GM20431 (cell line): ENCODE measurements around the gene RWDD4.

ENCODE experiments used
- in situ Hi-C: fragments of 300-500 bp; cut with MseI, MboI; formaldehyde crosslinking; loops from one replicate; pipeline ENCODE4 v1.15.0; 2020; ENCODE audit warnings: low sequenced_read_pairs; ENCODE audit not compliant: unreplicated experiment

The RWDD4 gene

DNA sequence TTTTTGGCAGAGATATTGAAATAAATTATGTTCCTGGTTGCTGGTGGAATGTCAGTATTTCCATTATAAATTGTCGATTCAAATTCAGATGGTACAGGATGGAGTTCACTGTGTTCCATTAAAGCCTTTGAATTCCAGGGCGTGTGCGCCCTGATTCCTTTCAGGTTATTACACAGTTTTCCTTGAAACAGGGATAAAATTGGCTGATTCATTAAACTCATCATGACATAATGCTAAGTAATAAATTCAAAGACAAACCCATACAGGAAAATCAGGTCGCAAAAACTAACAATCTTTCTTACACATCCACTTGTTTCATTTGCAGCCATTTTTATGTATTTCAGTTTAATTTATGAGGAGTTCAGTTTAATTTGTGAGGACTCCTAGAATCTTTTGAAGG, 51.1 kb downstream of the RWDD4 start:
- in situ Hi-C loops = no loop called here

DNA sequence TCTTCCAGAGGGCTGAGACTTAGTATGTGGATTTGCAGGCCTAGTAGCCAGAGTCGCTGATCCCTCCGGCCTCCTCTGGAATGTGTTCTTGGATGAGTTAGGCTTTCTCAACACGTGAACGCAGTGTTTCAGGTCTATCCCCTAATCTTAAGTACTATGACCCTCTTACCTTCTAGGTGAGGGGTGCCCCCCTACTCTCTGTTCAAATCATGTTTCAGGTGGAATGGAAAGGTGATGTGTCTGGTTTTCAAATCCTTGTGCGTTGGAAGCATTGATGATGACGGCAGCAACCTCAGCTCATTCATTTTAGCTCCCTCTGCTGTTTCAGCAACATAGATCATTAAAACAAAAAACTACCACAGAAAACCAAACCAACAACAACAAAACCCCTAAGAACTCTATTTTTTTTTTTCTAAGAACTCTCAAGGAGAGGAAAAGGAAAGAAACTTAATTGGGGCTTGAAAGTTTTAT, 56.4 kb downstream of the RWDD4 start:
- in situ Hi-C loops = no loop called here

DNA sequence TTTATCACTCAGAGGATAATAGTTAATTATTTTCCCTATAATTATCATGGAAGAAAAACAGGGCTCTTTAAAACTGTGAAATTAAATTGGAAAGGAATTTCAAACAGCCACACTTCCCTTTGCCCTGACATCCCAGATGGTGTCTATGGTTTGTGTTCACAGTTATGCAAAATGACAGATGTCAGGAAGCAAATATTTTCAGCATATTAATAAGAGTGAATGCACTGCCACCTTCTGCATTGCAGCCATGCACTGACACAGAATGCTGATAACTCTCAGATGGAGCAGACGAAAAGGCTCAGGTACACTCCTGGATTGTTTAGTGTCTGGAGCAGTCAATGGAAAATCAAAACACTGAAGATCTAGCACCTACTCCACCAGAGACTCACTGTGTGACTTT, 57.6 kb downstream of the RWDD4 start:
- in situ Hi-C loops = no loop called here

DNA sequence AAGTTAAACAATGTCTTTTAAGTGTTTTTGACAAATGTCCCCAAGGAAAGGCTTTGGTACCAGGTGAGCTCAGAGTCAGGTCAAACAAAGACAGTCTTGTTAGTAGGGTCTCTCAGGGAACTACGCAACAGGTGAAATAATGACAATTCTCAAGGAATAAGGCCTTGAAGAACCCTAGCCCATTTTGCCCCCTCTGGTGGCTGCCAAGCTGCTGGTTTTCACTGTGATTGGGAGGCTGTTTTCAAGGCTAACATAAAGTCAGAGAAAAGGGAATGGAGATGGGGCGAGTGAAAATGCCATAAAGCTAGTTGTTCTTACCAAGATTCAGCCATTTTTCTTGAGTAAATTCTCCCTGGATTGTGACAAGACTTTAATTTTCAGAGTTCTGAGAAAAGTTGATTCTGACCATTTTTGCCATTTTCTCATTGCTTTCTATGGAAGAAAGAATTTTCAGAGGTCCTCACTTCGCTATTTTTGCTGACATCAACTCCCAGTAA, 58.7 kb downstream of the RWDD4 start:
- in situ Hi-C loops = no loop called here

DNA sequence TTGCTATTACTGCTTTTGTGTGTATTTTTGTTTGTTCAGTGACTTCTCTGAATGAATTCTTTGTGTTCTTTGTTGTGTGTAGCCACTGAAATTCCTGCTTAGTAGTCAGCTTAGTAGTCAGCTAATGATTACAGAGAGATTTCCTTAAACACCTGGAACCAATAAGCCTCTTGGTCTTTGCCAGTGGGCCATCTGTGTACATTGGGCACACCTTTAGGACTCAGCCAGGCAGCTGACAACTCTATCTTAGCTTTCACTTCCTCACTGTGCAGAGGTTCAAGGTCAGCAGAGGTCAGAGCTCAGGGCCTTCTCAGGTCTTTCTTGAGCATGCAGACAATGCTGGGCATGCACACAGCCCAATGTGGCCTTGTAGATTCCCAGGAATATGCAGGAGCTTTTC, 59.3 kb downstream of the RWDD4 start:
- in situ Hi-C loops = no loop called here

DNA sequence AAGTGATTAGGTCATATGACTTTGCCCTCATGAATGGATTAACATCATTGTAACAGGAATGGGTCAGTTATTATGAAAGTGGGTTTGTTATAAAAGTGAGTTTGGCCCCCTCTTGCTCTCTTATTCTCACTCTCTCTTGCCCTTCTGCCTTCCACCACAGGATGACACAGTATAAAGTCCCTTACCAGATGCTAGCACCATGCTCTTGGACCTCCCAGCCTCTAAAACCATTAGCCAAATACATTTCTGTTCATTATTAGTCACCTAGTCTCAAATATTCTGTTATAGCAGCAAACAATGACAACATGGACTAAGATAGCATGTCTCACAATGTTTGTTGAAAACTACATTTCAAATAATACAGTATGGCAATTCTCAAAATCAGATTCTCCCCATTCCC, 59.7 kb downstream of the RWDD4 start:
- in situ Hi-C loops = no loop called here

DNA sequence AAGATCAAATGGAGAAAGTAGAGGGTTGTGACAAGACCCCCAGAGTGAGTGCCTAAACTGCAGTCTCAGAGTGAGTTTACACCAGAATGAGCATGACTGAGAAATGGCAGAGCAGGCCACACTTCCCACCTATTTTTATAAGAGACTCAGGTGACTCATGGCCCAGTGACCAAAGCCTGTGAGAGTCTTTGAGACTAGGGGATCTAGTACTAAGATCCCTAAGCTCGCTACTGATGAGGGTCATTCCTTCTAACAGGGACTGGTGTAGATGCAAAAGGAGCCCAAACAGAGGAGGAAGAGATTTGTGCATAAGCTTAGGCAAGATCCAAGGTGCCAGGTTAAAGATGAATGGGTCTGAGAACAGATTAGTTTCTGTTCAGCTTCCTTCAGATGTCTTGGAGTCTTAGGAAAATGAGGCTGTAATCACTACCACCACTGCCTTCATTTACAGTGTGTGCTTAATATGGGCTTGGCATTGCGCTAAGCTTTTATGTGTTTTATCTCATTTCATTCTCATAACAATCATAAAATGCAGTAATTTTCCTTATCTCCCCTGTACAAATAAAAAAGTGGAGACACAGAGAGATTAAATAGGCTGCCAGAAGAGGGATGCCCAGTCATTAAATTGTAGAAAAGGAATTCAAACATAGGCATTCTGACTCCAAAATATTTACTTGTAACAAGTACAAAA, 62.8 kb downstream of the RWDD4 start:
- in situ Hi-C loops = no loop called here

DNA sequence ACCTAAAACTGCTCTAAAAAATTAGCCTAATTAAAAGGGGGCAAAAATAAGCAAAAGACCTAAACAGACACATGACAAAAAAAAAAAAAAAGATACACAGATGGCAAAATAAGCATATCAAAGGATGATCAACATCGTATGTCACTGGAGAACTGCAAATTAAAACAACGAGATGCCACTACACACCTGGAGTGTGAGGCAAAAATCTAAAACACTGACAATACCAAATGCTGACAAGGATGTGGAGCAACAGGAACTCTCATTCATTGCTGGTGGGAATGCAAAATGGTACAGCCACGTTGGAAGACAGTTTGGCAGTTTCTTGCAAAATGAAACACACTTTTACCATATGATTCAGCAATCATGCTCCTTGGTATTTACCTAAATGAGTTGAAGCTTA, 64.2 kb downstream of the RWDD4 start:
- in situ Hi-C loops = no loop called here

DNA sequence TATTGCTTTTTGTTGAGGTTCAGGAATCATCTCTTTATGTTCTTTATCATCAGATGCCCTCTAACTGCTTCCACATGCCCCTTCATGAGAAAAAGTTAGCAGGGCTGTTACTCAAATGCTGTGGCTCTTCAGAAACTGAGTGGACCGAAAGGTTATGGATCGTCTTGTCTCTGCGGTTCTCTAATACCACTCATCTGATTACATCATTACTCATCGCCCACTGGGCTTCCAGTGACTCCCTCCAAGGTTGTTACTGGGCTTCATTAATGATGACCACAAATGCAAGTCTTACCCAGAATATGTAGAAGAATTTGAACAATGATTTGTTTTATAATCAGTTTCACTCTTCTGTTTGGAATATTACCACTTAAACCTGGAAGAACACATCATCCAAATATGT, 67.7 kb downstream of the RWDD4 start:
- in situ Hi-C loops = no loop called here
